ENCODE results near the gene HEATR1.

Gene HEATR1

GRCh38 chr1:236540813-236541465 is 63.4 kb downstream of the HEATR1 start:
- FAIRE-seq, result no peak

GRCh38 chr1:236536540-236536939 is 67.8 kb downstream of the HEATR1 start:
- FAIRE-seq, result no peak
- no peak for DNase-seq (ENCODE audit: low spot score)

More at GRCh38 chr1:236540813-236541465, 63.4 kb downstream of the HEATR1 start:
- no peak for DNase-seq (ENCODE audit: low spot score)

GRCh38 chr1:236535662-236536161 is 68.6 kb downstream of the HEATR1 start:
- FAIRE-seq (no peak), DNase-seq (ENCODE audit: low spot score) (no peak)

- FAIRE-seq, result no peak
- DNase-seq (ENCODE audit: low spot score), result no peak
These were observed 69.1 kb downstream of the HEATR1 start for GRCh38 chr1:236535190-236535589.

- peak; percentile 39 for DNase-seq (ENCODE audit: low spot score)
- peak; percentile 70 for FAIRE-seq
These were observed 70.1 kb downstream of the HEATR1 start for GRCh38 chr1:236534151-236534651.

- no peak for FAIRE-seq
- no peak for DNase-seq (ENCODE audit: low spot score)
These were observed 71.5 kb downstream of the HEATR1 start for GRCh38 chr1:236532850-236533249.

- FAIRE-seq, result no peak
- DNase-seq (ENCODE audit: low spot score), result no peak
These were observed 73.4 kb downstream of the HEATR1 start for GRCh38 chr1:236530959-236531358.

GRCh38 chr1:236530286-236530685 is 74.0 kb downstream of the HEATR1 start:
- DNase-seq (ENCODE audit: low spot score) (no peak), FAIRE-seq (no peak)

- DNase-seq (ENCODE audit: low spot score) (no peak), FAIRE-seq (no peak)
These were observed 78.2 kb downstream of the HEATR1 start for GRCh38 chr1:236526079-236526478.

- no peak for FAIRE-seq
- DNase-seq (ENCODE audit: low spot score), result no peak
These were observed 79.5 kb downstream of the HEATR1 start for GRCh38 chr1:236524895-236525184.

- FAIRE-seq (peak; percentile 8), DNase-seq (ENCODE audit: low spot score) (peak; percentile 67)
These were observed 80.0 kb downstream of the HEATR1 start for GRCh38 chr1:236524142-236524894.

GRCh38 chr1:236523704-236524141 is 80.6 kb downstream of the HEATR1 start, which contains the start of gene LGALS8:
Gene LGALS8 (plus strand): TSS chr1:236523982. CDS start chr1:236526071, 2,089 bp downstream.
- DNase-seq (ENCODE audit: low spot score) (peak; percentile 56), FAIRE-seq (no peak)

- FAIRE-seq, result no peak
- no peak for DNase-seq (ENCODE audit: low spot score)
These were observed 81.2 kb downstream of the HEATR1 start for GRCh38 chr1:236522937-236523703.

GRCh38 chr1:236520445-236521005 is 83.8 kb downstream of the HEATR1 start:
- FAIRE-seq (no peak), DNase-seq (ENCODE audit: low spot score) (no peak)

GRCh38 chr1:236518322-236518721 is 86.0 kb downstream of the HEATR1 start:
- FAIRE-seq, result no peak
- no peak for DNase-seq (ENCODE audit: low spot score)

- FAIRE-seq (no peak), DNase-seq (ENCODE audit: low spot score) (no peak)
These were observed 87.2 kb downstream of the HEATR1 start for GRCh38 chr1:236516929-236517704.

- no peak for FAIRE-seq
- no peak for DNase-seq (ENCODE audit: low spot score)
These were observed 88.8 kb downstream of the HEATR1 start for GRCh38 chr1:236515443-236515958.

GRCh38 chr1:236514703-236515442 is 89.4 kb downstream of the HEATR1 start:
- FAIRE-seq (no peak), DNase-seq (ENCODE audit: low spot score) (no peak)

- no peak for FAIRE-seq
These were observed 92.4 kb downstream of the HEATR1 start for GRCh38 chr1:236511735-236512418.

More at GRCh38 chr1:236511735-236512418, 92.4 kb downstream of the HEATR1 start:
- DNase-seq (ENCODE audit: low spot score), result no peak
